Stomach (tissue), 9 donors: Measurements from ENCODE around the gene ANKS1B. TPM values are rescaled to one million over a fixed set of nuclear protein-coding genes. Genes with fewer than 3 reads are reported as not detected.
"Not testable (repeated sequence)": the region's sequence is repeated elsewhere in the genome, so short reads cannot be mapped to it uniquely, and the experiment has no call there.

Experiments
- DNase-seq, 2 donors: peaks; one replicate each; pipeline versions ENCODE4 v3.0.0 to v3.0.0-alpha.2; 2013 to 2019
- H3K27ac ChIP-seq, 5 donors: fragments of 200-600 bp in 4 of 5; sonication (generic) in 4 of 5; one replicate each; pipeline ENCODE4 v1.5.1; 2013 to 2019; ENCODE audit warnings: mild to moderate bottlenecking in 1 of 5, moderate library complexity in 1 of 5
- H3K27me3 ChIP-seq, 3 donors: fragments of 200-600 bp; sonication (generic); one replicate each; pipeline ENCODE4 v1.5.1; 2017 to 2019; ENCODE audit warnings: mixed run types in 1 of 3
- H3K36me3 ChIP-seq, 4 donors: fragments of 200-600 bp; sonication (generic); 1 replicate in 3 of 4; 2 replicates in 1 of 4; pipeline ENCODE4 v1.5.1; 2016 to 2019
- H3K4me1 ChIP-seq, 4 donors: fragments of 200-600 bp; sonication (generic); one replicate each; pipeline ENCODE4 v1.5.1; 2016 to 2019
- H3K4me3 ChIP-seq, 4 donors: fragments of 200-600 bp; sonication (generic) in 3 of 4; one replicate each; pipeline ENCODE4 v1.5.1; 2016 to 2019; ENCODE audit warnings: mild to moderate bottlenecking in 1 of 4
- H3K9me3 ChIP-seq, 4 donors: fragments of 200-600 bp; sonication (generic); one replicate each; pipeline ENCODE4 v1.5.1; 2016 to 2019
- EP300 ChIP-seq: sonication (generic); formaldehyde crosslinking; IDR thresholded peaks from one replicate; pipeline ENCODE4 v1.6.1; 2017; ENCODE audit warnings: antibody characterized with exemption
- POLR2A ChIP-seq, 4 donors: fragments of 450-650 bp; IDR thresholded peaks; one replicate each; pipeline ENCODE4 v1.6.1; 2016; ENCODE audit warnings: antibody characterized with exemption in 4 of 4, control low read depth in 2 of 4, mild to moderate bottlenecking in 1 of 4, moderate library complexity in 1 of 4
- POLR2AphosphoS5 ChIP-seq, 3 donors: sonication (generic); formaldehyde crosslinking; IDR thresholded peaks; one replicate each; pipeline ENCODE4 v1.6.1; 2016; ENCODE audit warnings: antibody characterized with exemption in 3 of 3
- WGBS, 5 donors: extraction: QIAGEN DNeasy Blood & Tissue Kit in 3 of 5; methylation state at CpG; one replicate each; pipeline versions ENCODE4 v1.1.5 to v1.1.7; 2013 to 2018; 5-methylcytosine and 5-hydroxymethylcytosine counted together
- intact Hi-C: fragments of 100-400 bp; cut with DNase I; formaldehyde crosslinking; loops from one replicate; pipeline ENCODE4 v1.15.1; 2023; ENCODE audit warnings: low total_unique reads
- polyA plus RNA-seq, 3 donors: library from polyadenylated mRNA; stranded (reverse); fragments of 200-250 nt; gene quantifications; one replicate each; pipeline ENCODE4 v1.2.3, GENCODE V29; 2013
- total RNA-seq, 5 donors: library from RNA; depleted of rRNA; stranded (reverse); fragments of >200 nt; gene quantifications; one replicate each; pipeline versions ENCODE4 v1.1.0 to v1.2.3, GENCODE V29; 2014 to 2016
- TF ChIP-seq, protein P1 (sequence below), 7 experiments: fragments of 450-650 bp in 4 of 7; fragments of 200-600 bp in 3 of 7; sonication (generic) in 3 of 7; IDR thresholded peaks; one replicate each; pipeline ENCODE4 v1.5.1; 2016 to 2019; ENCODE audit warnings: antibody characterized with exemption in 7 of 7, control low read depth in 2 of 7, mild to moderate bottlenecking in 1 of 7
- donor health status: healthy with polysubstance abuse.
- donor health status: Bipolar disorder and iron deficiency.
- donor health status: healthy.

ANKS1B gene
- total and polyA plus RNA-seq, 8 donors, result 0.73 to 26.8 (median 2.2) TPM; not detected in 2

DNA sequence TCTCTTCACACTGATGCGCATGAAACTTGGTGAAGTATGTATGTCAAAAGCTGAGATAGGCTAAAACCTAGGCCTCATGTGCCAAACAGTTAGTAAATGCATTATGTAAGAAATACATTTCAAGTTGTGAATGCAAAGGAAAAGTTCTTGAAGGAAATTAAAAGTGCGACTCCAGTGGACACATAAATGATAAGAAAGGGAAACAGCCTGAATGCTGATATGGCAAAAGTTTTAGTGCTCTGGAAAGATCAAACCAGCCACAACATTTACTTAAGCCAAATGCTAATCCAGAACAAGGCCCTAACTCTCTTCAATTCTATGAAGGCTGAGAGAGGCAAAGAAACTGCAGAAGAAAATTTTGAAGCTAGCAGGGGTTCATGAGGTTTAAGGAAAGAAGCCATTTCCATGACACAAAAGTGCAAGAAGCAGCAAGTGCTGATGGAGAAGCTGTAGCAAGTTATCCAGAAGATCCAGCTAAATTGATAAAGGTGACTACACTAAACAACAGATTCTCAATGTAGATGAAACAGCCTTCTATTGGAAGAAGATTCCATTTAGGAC lies 262.9 kb downstream of the ANKS1B start:
- intact Hi-C loops, result no loop called here
- no peak for DNase-seq
- Histone ChIP-seq H3K27me3 (no peaks in the 10 kb centered on the region), H3K4me3 (no peak overlapping the region), H3K27ac (no peak overlapping the region), H3K36me3 (no peaks in the 10 kb centered on the region), H3K4me1 (no peaks in the 10 kb centered on the region), H3K9me3 (peaks cover 0 to 26% (median 0%) of the 10 kb centered on the region in 4 donors)
- TF ChIP-seq EP300, result no peak
- no peak for TF ChIP-seq POLR2AphosphoS5 (IDR thresholded peaks at IDR 0.05)
- TF ChIP-seq POLR2A (IDR thresholded peaks at IDR 0.05), result no peak
- TF ChIP-seq, protein P1, sequence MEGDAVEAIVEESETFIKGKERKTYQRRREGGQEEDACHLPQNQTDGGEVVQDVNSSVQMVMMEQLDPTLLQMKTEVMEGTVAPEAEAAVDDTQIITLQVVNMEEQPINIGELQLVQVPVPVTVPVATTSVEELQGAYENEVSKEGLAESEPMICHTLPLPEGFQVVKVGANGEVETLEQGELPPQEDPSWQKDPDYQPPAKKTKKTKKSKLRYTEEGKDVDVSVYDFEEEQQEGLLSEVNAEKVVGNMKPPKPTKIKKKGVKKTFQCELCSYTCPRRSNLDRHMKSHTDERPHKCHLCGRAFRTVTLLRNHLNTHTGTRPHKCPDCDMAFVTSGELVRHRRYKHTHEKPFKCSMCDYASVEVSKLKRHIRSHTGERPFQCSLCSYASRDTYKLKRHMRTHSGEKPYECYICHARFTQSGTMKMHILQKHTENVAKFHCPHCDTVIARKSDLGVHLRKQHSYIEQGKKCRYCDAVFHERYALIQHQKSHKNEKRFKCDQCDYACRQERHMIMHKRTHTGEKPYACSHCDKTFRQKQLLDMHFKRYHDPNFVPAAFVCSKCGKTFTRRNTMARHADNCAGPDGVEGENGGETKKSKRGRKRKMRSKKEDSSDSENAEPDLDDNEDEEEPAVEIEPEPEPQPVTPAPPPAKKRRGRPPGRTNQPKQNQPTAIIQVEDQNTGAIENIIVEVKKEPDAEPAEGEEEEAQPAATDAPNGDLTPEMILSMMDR (IDR thresholded peaks at IDR 0.05), result no peak
- WGBS, 5 donors, result 31 to 51% (median 47%) methylated on average over 2 of the region's 2 CpGs

DNA sequence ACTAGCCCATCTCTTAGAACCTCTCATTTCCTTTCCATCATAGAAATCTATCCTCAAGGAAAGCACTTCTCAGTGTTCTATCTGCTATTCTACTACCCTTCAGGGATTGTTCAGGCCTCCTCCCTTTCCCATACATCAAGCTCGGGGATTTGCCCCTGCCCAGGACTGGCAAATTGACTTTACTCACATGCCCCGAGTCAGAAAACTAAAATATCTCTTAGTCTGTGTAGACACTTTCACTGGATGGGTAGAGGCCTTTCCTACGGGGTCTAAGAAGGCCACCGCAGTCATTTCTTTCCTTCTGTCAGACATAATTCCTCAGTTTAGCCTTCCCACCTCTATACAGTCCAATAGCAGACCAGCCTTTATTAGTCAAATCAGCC lies 264.7 kb downstream of the ANKS1B start:
- H3K27ac ChIP-seq, intact Hi-C loops, DNase-seq, H3K36me3 ChIP-seq, H3K27me3 ChIP-seq, H3K4me3 ChIP-seq, H3K4me1 ChIP-seq: not testable (repeated sequence)
- H3K9me3 ChIP-seq, result peaks cover 0 to 26% (median 0%) of the 10 kb centered on the region in 4 donors
- 79 to 92% (median 84%) methylated on average over 4 of the region's 4 CpGs for WGBS, 5 donors

- H3K4me1 ChIP-seq, H3K36me3 ChIP-seq, intact Hi-C loops, H3K27me3 ChIP-seq, H3K27ac ChIP-seq, DNase-seq, H3K4me3 ChIP-seq: not testable (repeated sequence)
- 61 to 77% (median 71%) methylated on average over 8 of the region's 8 CpGs for WGBS, 5 donors
- peaks cover 0 to 23% (median 0%) of the 10 kb centered on the region in 4 donors for H3K9me3 ChIP-seq
Observed at GRCh38 chr12:99719411-99720082, 265.2 kb downstream of the ANKS1B start.

DNA sequence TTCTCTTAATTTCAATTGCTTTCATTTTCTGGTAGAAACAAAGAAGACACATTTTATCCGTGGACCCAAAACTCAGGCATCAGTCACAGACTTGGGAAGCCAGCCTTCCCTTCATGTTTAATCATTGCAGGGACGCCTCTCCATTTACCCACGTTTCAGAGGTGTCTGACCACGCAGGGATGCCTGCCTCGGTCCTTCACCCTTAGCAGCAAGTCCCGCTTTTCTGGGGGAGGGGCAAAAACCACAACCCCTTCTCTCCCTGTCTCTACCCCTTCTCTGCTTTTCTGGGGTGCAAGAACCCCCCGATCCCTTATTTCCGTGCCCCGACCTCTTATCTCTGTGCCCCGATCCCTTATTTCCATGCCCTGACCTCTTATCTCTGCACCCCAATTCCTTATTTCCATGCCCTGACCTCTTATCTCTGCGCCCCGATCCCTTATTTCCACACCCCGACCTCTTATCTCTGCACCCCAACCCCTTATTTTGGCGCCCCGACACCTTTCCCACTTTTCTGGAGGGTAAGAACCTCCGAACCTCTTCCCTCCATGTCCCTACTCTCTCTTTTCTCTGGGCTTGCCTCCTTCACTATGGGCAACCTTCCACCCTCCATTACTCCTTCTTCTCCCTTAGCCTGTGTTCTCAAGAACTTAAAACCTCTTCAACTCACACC lies 268.8 kb downstream of the ANKS1B start:
- H3K9me3 ChIP-seq, intact Hi-C loops, H3K4me1 ChIP-seq, H3K4me3 ChIP-seq, H3K27me3 ChIP-seq, DNase-seq, H3K36me3 ChIP-seq, H3K27ac ChIP-seq: not testable (repeated sequence)
- WGBS, 5 donors, result 79 to 86% (median 80%) methylated on average over 16 of the region's 16 CpGs

GRCh38 chr12:99714921-99715320 lies 269.8 kb downstream of the ANKS1B start:
- H3K27ac ChIP-seq, H3K9me3 ChIP-seq, H3K4me1 ChIP-seq, H3K27me3 ChIP-seq, H3K4me3 ChIP-seq, intact Hi-C loops, DNase-seq, H3K36me3 ChIP-seq: not testable (repeated sequence)
- 82 to 92% (median 86%) methylated on average over 4 of the region's 4 CpGs for WGBS, 5 donors

- WGBS, 5 donors, result 71 to 99% (median 80%) methylated on average over 3 of the region's 3 CpGs
- DNase-seq, result no peak
- peaks cover 0 to 10% (median 0%) of the 10 kb centered on the region in 4 donors for H3K9me3 ChIP-seq
- no peaks in the 10 kb centered on the region for H3K36me3 ChIP-seq
- H3K27ac ChIP-seq, result no peak overlapping the region
- H3K27me3 ChIP-seq, result no peaks in the 10 kb centered on the region
- intact Hi-C loops, result no loop called here
- H3K4me1 ChIP-seq, result no peaks in the 10 kb centered on the region
- no peak for TF ChIP-seq POLR2AphosphoS5 (IDR thresholded peaks at IDR 0.05)
- TF ChIP-seq, protein P1 (IDR thresholded peaks at IDR 0.05), result no peak
- TF ChIP-seq EP300, result no peak
- no peak for TF ChIP-seq POLR2A (IDR thresholded peaks at IDR 0.05)
- no peak overlapping the region for H3K4me3 ChIP-seq
Observed at GRCh38 chr12:99713946-99714520, 270.7 kb downstream of the ANKS1B start.
